Hepatocyte (in vitro differentiated cells): ENCODE measurements around the gene ZNF385A. TPM values are rescaled to one million over a fixed set of nuclear protein-coding genes. Genes with fewer than 3 reads are reported as not detected.

Experiments used
- DNase-seq: peaks from one replicate; pipeline ENCODE4 v3.0.0-alpha.2; 2016; ENCODE audit warnings: low spot score
- H2AFZ ChIP-seq: fragments of 200-600 bp; sonication (generic); 2 replicates; pipeline ENCODE4 v1.6.0; 2016; ENCODE audit warnings: antibody characterized with exemption, mild to moderate bottlenecking
- H3K27ac ChIP-seq: fragments of 200-600 bp; sonication (generic); 2 replicates; pipeline ENCODE4 v1.5.1; 2016; ENCODE audit warnings: mild to moderate bottlenecking
- H3K27me3 ChIP-seq: fragments of 200-600 bp; sonication (generic); 2 replicates; pipeline ENCODE4 v1.6.1; 2016
- H3K36me3 ChIP-seq: fragments of 200-600 bp; sonication (generic); replicated peaks from 2 replicates; pipeline ENCODE4 v1.5.1; 2016; ENCODE audit warnings: low read depth; ENCODE audit not compliant: insufficient read depth
- H3K4me1 ChIP-seq: fragments of 200-600 bp; sonication (generic); 2 replicates; pipeline ENCODE4 v1.5.1; 2016; ENCODE audit warnings: mild to moderate bottlenecking, moderate library complexity; ENCODE audit not compliant: insufficient read depth
- H3K4me2 ChIP-seq: fragments of 200-600 bp; sonication (generic); 2 replicates; pipeline ENCODE4 v1.6.0; 2016
- H3K4me3 ChIP-seq: fragments of 200-600 bp; sonication (generic); 2 replicates; pipeline ENCODE4 v1.5.1; 2016; ENCODE audit warnings: mild to moderate bottlenecking
- H3K79me2 ChIP-seq: fragments of 200-600 bp; sonication (generic); 2 replicates; pipeline ENCODE4 v1.6.0; 2017; ENCODE audit warnings: mild to moderate bottlenecking
- H3K9me2 ChIP-seq: fragments of 200-600 bp; sonication (generic); replicated peaks from 2 replicates; pipeline ENCODE4 v1.6.0; 2017; ENCODE audit warnings: mild to moderate bottlenecking; ENCODE audit not compliant: insufficient read depth
- H3K9me3 ChIP-seq: fragments of 200-600 bp; sonication (generic); 2 replicates; pipeline ENCODE4 v1.5.1; 2016; ENCODE audit warnings: low read depth, mild to moderate bottlenecking
- H4K20me1 ChIP-seq: fragments of 200-600 bp; sonication (generic); 2 replicates; pipeline ENCODE4 v1.6.0; 2016; ENCODE audit warnings: mild to moderate bottlenecking; ENCODE audit not compliant: insufficient read depth, poor library complexity, severe bottlenecking
- EZH2 ChIP-seq: fragments of 200-600 bp; sonication (generic); IDR thresholded peaks from 2 replicates; pipeline ENCODE4 v1.6.1; 2016; ENCODE audit warnings: antibody characterized with exemption, mild to moderate bottlenecking, borderline replicate concordance
- EZH2phosphoT487 ChIP-seq: fragments of 200-600 bp; sonication (generic); IDR thresholded peaks from one replicate; pipeline ENCODE4 v1.6.1; 2018; ENCODE audit warnings: antibody characterized with exemption, mild to moderate bottlenecking, low read depth, moderate library complexity; ENCODE audit not compliant: unreplicated experiment, severe bottlenecking
- WGBS: methylation state at CpG from one replicate; pipeline ENCODE4 v1.1.6; 2016; ENCODE audit warnings: low lambda C conversion rate; ENCODE audit errors: missing lambda C conversion rate; 5-methylcytosine and 5-hydroxymethylcytosine counted together
- polyA plus RNA-seq: library from polyadenylated mRNA; unstranded; fragments of >200 nt; fragmentation: Nextera tagmentation; extraction: Ambion mirVana; gene quantifications from 2 replicates; pipeline ENCODE4 v1.2.1, GENCODE V29; 2016
- total RNA-seq: library from RNA; depleted of rRNA; stranded (reverse); fragments of >200 nt; gene quantifications from 2 replicates; pipeline ENCODE4 v1.2.3, GENCODE V29; 2014
- TF ChIP-seq, protein P1 (sequence below): fragments of 200-600 bp; sonication (generic); IDR thresholded peaks from 2 replicates; pipeline ENCODE4 v1.5.1; 2016; ENCODE audit warnings: antibody characterized with exemption, mild to moderate bottlenecking; ENCODE audit not compliant: poor library complexity

ZNF385A gene
- total and polyA plus RNA-seq, 2 experiments from 2014 or later, result 4.2 to 5.6 TPM

DNA sequence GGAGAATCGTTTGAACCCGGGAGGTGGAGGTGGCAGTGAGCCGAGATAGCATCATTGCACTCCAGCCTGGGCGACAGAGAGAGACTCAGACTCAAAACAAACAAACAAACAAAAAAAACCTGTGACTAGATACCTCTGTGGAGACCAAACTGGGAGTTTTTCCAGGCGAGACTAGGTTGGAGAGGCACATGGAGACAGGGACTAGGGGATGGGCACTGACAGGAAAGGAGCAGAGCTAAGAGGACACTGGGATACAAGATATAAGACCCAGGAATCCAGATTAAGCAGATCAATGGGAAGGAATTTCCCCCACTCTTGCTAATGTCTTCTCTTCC is 39.2 kb upstream of the ZNF385A start:
- 44% methylated on average over 5 of the region's 5 CpGs for WGBS
- Histone ChIP-seq H3K4me1 (peaks cover 7% of the 10 kb centered on the region), H3K27ac (no peak overlapping the region), H3K36me3 (no peaks in the 10 kb centered on the region), H3K9me3 (no peaks in the 10 kb centered on the region), H4K20me1 (no peaks in the 10 kb centered on the region), H2AFZ (no peak overlapping the region), H3K4me3 (no peak overlapping the region), H3K4me2 (no peak overlapping the region), H3K27me3 (peaks cover 23% of the 10 kb centered on the region), H3K79me2 (peaks cover 2% of the 10 kb centered on the region), H3K9me2 (no peaks in the 10 kb centered on the region)
- DNase-seq, result no peak
- TF ChIP-seq EZH2phosphoT487 (no peak), EZH2 (no peak)
- TF ChIP-seq, protein P1, sequence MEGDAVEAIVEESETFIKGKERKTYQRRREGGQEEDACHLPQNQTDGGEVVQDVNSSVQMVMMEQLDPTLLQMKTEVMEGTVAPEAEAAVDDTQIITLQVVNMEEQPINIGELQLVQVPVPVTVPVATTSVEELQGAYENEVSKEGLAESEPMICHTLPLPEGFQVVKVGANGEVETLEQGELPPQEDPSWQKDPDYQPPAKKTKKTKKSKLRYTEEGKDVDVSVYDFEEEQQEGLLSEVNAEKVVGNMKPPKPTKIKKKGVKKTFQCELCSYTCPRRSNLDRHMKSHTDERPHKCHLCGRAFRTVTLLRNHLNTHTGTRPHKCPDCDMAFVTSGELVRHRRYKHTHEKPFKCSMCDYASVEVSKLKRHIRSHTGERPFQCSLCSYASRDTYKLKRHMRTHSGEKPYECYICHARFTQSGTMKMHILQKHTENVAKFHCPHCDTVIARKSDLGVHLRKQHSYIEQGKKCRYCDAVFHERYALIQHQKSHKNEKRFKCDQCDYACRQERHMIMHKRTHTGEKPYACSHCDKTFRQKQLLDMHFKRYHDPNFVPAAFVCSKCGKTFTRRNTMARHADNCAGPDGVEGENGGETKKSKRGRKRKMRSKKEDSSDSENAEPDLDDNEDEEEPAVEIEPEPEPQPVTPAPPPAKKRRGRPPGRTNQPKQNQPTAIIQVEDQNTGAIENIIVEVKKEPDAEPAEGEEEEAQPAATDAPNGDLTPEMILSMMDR, result no peak

DNA sequence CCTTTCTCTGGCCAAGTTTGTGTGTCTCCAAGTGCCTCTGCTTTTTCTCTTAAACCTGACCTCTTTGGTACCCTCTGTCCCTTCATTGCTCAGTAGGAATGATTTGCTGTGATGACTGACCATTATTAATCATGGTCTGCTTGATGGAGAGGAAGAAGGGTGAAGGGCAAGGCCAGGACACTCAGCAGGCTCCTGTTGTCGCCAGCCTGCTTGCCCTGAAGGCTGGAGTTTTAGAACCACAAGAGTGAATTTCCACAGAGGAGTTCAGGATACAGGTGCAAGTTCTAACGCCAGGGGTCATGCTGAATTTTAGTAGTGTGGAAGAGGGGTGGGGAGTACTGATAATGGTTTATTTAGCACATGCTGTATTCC is 37.3 kb upstream of the ZNF385A start:
- no peaks in the 10 kb centered on the region for H4K20me1 ChIP-seq
- H3K9me2 ChIP-seq, result no peaks in the 10 kb centered on the region
- peaks cover 13% of the 10 kb centered on the region for H3K4me1 ChIP-seq
- no peak overlapping the region for H3K4me2 ChIP-seq
- no peak for DNase-seq
- no peaks in the 10 kb centered on the region for H3K36me3 ChIP-seq
- no peak overlapping the region for H3K4me3 ChIP-seq
- WGBS, result 77% methylated on average over 2 of the region's 2 CpGs
- no peak overlapping the region for H3K27ac ChIP-seq
- TF ChIP-seq EZH2phosphoT487 (no peak), EZH2 (no peak)
- TF ChIP-seq, protein P1, result no peak
- H3K27me3 ChIP-seq, result peaks cover 27% of the 10 kb centered on the region
- H3K9me3 ChIP-seq, result no peaks in the 10 kb centered on the region
- no peak overlapping the region for H2AFZ ChIP-seq
- peaks cover 20% of the 10 kb centered on the region for H3K79me2 ChIP-seq

DNA sequence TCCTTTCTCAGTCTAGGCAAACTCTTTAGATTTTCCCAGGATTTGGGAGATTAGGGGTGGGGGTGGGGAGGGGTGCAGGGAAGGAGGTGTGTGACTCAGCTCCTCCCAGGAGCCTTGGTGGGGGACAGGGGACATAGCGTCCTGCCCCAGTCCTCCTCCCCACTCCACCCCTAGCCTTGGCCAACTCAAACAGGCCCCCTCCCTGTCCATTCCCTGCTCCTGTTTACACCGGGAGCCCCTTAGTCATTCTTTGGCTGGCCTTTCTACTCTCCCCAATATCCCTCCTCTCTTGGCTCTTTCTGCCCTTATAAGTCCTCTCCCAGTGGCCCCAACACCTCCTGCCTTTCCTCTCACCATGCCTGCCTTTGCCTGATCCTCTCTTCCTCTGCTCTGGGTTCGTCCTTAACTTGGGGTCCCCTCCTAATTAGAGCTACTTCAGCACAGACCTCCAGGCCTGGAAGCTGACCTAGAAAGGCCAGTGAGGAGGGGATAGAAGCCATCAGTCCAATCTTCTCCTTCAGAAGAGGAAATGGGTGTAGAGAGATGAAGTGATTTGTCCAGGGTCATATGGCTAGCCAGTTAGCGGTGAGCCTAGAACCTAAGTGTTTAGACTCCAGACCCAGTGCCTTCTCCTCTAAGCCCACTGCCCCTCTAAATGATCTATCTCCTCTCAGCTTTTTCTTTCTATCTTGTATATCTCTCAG is 36.8 kb upstream of the ZNF385A start:
- no peak overlapping the region for H2AFZ ChIP-seq
- DNase-seq, result no peak
- no peak overlapping the region for H3K27ac ChIP-seq
- no peaks in the 10 kb centered on the region for H3K9me3 ChIP-seq
- no peak overlapping the region for H3K4me3 ChIP-seq
- 81% methylated on average over 4 of the region's 4 CpGs for WGBS
- peaks cover 20% of the 10 kb centered on the region for H3K79me2 ChIP-seq
- H3K4me1 ChIP-seq, result peaks cover 13% of the 10 kb centered on the region
- H3K9me2 ChIP-seq, result no peaks in the 10 kb centered on the region
- TF ChIP-seq EZH2 (no peak), EZH2phosphoT487 (no peak)
- TF ChIP-seq, protein P1, result no peak
- H4K20me1 ChIP-seq, result no peaks in the 10 kb centered on the region
- H3K36me3 ChIP-seq, result no peaks in the 10 kb centered on the region
- H3K4me2 ChIP-seq, result no peak overlapping the region
- H3K27me3 ChIP-seq, result peaks cover 27% of the 10 kb centered on the region

DNA sequence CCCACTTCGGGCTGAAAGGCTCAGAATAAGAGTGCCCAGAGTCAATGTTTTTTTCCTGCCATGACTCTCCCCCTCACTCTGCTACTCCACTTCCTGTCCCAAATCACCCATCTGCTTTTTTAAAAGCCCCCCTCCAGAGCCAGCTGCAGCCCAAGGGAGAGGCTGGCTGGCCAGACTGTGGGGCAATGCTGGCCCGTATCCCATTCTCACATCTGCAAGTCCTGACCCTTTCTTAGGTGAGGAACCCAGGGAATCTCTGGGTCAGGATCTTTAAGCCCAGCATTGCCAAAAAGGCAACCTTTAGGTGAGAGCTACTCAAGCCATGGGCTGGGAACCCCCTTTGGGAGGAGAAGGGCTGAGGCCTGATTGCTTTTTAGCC is 36.2 kb upstream of the ZNF385A start:
- Histone ChIP-seq H3K27ac (no peak overlapping the region), H4K20me1 (no peaks in the 10 kb centered on the region), H3K79me2 (peaks cover 23% of the 10 kb centered on the region), H3K27me3 (peaks cover 25% of the 10 kb centered on the region), H3K9me3 (no peaks in the 10 kb centered on the region), H3K4me1 (peaks cover 13% of the 10 kb centered on the region), H3K9me2 (no peaks in the 10 kb centered on the region), H3K36me3 (no peaks in the 10 kb centered on the region), H3K4me2 (no peak overlapping the region), H3K4me3 (no peak overlapping the region), H2AFZ (no peak overlapping the region)
- DNase-seq, result no peak
- TF ChIP-seq, protein P1, result no peak
- TF ChIP-seq EZH2phosphoT487 (no peak), EZH2 (no peak)
- 54% methylated on average over 2 of the region's 2 CpGs for WGBS
